Central memory CD8-positive, alpha-beta T cell (primary cell): ENCODE data around the gene MYH3.
A peak's percentile ranks its signal among the peaks of the same experiment; 100 is the strongest.
"Not testable (repeated sequence)": the region's sequence is repeated elsewhere in the genome, so short reads cannot be mapped to it uniquely, and the experiment has no call there.

Source experiments
- ATAC-seq: fragments of 150-1000 bp; cut with Tn5 transposase; replicated peaks from 2 replicates; pipeline ENCODE4 v1.10.0; 2022; ENCODE audit warnings: mild to moderate bottlenecking, moderate FRiP score, moderate number of reproducible peaks; ENCODE audit not compliant: poor library complexity, severe bottlenecking; ENCODE audit errors: extremely low read depth
- DNase-seq, 2 donors: peaks; one replicate each; pipeline ENCODE4 v3.0.0; 2021; ENCODE audit warnings: low spot score in 2 of 2
- H3K27ac Mint-ChIP-seq: one replicate; pipeline ENCODE4 v1.8.0; 2022; ENCODE audit warnings: low read depth, mild to moderate bottlenecking, moderate library complexity, mixed read lengths
- H3K27me3 Mint-ChIP-seq: one replicate; pipeline ENCODE4 v1.8.0; 2022; ENCODE audit warnings: mixed read lengths
- H3K36me3 Mint-ChIP-seq: one replicate; pipeline ENCODE4 v1.8.0; 2022; ENCODE audit warnings: mild to moderate bottlenecking, moderate library complexity, mixed read lengths; ENCODE audit not compliant: insufficient read depth
- H3K4me1 Mint-ChIP-seq: one replicate; pipeline ENCODE4 v1.8.0; 2022; ENCODE audit warnings: mixed read lengths
- H3K4me3 Mint-ChIP-seq: one replicate; pipeline ENCODE4 v1.8.0; 2022; ENCODE audit warnings: mild to moderate bottlenecking, moderate library complexity, mixed read lengths
- H3K9me3 Mint-ChIP-seq: one replicate; pipeline ENCODE4 v1.8.0; 2022; ENCODE audit warnings: mixed read lengths

The MYH3 gene

DNA sequence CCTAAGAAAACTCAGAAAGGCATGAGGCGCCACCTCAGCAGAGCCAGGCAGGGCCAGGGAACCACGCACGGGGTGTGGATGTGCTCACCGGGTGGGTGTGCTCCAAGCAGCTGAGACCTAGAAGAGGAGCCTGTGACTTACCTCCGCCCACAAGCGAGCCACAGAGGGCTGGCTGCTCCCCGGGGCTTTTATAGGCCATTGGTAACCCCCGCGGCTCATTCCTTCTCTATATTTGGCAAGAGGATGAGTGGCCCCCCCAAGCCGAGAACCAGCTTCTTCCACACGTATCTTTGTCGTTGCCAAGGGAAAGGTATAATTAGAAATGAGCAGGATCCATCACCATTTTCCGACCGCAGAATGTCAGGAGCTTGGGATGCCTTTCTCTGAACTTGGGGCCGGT is at the start of gene MYH3:
MYH3 (minus strand) TSS at position 162 of the 400 bp plus-strand sequence. CDS start 2,245 bp downstream, outside the sequence.
- Mint-ChIP-seq H3K4me1 (no peaks in the 10 kb centered on the region), H3K27ac (no peak within 1 kb of the TSS), H3K36me3 (no peaks in the 10 kb centered on the region), H3K27me3 (peaks cover 18% of the 10 kb centered on the region), H3K4me3 (no peak within 1 kb of the TSS), H3K9me3 (no peaks in the 10 kb centered on the region)
- ATAC-seq (no peak), DNase-seq (no peak)

DNA sequence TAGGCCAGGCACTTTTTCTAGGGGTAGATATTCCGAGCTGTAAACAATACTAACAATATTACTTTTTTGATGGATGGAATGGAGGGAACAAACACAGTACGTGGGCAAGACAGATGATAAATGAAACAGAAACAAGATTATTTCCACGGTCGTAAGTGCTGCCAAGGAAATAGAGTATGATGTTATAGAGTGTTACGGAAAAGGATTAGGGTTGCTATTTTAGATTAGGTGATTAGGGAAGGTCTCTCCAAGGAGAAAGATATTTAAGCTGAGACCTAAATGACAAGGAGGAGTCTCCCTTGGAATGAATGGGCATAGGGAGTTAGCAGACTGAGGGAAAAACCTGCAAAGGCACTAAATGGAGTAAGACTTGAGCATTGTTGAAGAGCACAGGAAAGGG is 48.6 kb upstream of the MYH3 start:
- Mint-ChIP-seq H3K4me3 (no peak overlapping the region), H3K4me1 (peaks cover 42% of the 10 kb centered on the region), H3K27ac (peak overlapping the region; percentile 22), H3K27me3 (no peaks in the 10 kb centered on the region), H3K9me3 (no peaks in the 10 kb centered on the region), H3K36me3 (peaks cover 45% of the 10 kb centered on the region)
- DNase-seq, result no peak
- ATAC-seq, result no peak

DNA sequence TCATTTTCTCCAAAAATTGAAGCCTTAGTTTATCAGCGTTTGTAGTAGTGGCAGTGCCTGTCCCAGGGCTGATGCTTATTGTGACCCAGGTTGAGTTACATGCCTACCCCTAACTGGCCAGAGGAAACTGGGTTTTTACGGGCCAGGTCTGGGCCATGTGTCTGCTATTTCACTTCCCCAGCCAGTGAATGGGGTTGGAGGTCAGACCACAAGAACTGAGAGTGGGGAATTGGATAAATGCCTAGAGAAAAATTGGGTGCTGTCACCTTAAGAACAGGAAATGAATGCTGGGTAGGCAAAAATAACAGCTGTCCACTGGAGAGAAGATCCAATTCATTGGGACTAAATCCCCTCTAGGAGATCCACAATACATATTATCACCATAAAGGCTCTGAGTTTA is 45.5 kb upstream of the MYH3 start:
- H3K27ac Mint-ChIP-seq, result no peak overlapping the region
- ATAC-seq (no peak), DNase-seq (no peak)
- peaks cover 26% of the 10 kb centered on the region for H3K36me3 Mint-ChIP-seq
- no peak overlapping the region for H3K4me3 Mint-ChIP-seq
- no peaks in the 10 kb centered on the region for H3K9me3 Mint-ChIP-seq
- no peaks in the 10 kb centered on the region for H3K27me3 Mint-ChIP-seq
- peaks cover 52% of the 10 kb centered on the region for H3K4me1 Mint-ChIP-seq

DNA sequence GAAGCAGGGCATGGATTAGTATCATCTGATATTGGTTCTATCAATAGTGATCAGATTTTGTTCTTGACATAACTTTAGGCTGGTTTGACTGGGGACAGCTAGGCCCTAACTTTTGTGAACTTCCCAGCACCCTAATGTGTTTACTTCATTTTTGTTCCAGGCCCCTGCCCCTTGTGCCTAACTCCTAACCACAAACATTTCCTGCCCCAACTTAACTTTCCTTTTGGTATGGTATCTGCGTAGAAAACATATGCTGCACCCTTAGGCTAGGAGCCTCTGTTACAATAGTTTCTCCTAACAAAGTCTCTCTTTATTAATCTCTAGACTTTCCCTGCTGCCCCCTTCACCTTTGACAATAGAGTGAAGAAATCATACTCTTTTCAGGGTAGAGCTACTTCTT is 42.7 kb upstream of the MYH3 start:
- Mint-ChIP-seq H3K4me3 (peak overlapping the region; percentile 57), H3K36me3 (peaks cover 20% of the 10 kb centered on the region), H3K27me3 (no peaks in the 10 kb centered on the region), H3K27ac (peak overlapping the region; percentile 11), H3K4me1 (peaks cover 58% of the 10 kb centered on the region), H3K9me3 (no peaks in the 10 kb centered on the region)
- DNase-seq, result no peak
- no peak for ATAC-seq

DNA sequence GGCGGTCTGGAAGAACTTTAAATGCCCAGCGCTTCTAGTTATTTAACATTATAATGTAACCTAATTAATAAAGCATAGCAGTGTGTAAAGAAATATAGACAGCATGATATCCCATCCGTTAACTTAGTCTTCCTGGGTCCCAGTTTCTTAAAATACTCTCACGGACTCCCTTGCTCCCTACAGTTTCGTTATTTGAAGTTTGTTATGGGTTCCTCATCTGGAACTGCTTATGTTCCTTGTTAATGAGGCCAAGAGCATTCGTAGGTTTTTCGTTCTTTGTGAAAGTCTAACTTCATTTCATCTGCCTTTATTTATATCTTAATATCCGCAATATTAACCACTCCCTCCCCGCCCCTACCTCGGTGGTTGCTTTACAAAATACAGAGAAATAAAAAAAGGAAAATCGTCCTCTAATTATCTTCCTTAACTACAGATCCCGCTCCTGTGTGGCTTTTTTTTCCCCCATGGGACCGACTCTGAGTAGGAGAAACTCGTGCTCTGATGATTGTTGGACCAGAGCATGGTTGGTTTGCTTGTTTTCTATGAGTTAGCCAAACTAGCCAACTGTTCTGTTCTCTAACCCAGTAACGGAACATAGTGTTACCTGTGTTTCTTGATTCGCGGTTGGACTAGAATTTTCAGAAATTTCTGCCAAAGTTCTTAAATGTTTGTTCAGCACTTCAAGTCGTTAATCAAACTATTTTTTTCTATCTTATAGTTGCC is 41.1 kb upstream of the MYH3 start:
- peaks cover 24% of the 10 kb centered on the region for H3K36me3 Mint-ChIP-seq
- peaks cover 57% of the 10 kb centered on the region for H3K4me1 Mint-ChIP-seq
- peak overlapping the region; percentile 95 for H3K27ac Mint-ChIP-seq
- ATAC-seq, result peak; percentile 6
- no peaks in the 10 kb centered on the region for H3K27me3 Mint-ChIP-seq
- peak overlapping the region; percentile 91 for H3K4me3 Mint-ChIP-seq
- H3K9me3 Mint-ChIP-seq, result no peaks in the 10 kb centered on the region
- no peak for DNase-seq

DNA sequence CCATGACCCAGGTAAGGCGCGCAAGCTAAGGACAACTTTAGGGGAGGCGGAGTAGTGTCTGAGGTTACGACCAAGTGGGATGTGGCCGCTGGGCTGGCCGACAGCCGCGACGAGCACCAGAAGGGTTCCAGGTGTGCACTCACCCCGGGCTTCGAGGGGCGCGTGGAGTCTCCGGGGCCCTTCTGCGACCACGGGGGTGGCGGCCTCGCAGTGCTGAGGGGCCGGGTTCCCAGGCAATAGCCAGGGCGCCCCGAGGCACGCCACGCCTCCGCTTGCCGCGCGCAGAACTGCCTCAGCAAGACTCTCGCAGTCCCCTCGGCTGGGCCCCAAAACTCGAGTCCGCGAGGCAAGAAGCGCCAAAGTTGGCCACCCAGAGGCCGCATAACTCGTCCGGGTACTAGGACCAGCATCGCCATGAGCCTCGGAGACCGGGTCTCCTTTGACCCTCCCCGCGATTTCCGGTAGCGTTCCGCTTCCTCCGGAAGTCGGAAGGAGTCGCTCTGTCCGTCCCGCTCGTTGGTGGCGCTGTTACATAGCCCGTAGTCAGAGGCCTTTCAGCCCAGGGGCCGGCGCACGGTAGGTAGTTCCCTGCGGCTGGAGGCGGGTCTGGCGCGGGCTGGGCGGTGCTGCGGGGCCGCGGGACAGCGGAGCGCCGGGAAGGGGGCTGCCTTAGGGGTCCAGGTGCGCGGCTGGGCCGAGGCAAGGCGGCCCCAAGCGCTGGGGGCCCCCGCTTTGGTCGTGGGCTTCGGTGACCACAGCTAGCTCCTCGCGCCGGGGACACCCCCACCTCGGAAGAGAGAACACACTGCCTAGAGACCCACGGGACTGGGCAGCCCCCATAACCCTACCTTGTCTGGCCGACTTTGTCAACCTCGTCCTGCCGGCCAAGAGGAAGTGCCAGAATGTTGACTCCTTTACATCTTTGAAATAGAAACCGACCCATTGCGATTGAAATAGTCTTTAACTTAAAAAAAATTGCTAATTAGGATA is 40.3 kb upstream of the MYH3 start, which contains the start of the genes ADPRM and SCO1:
ADPRM (plus strand) TSS at position 503 of the 990 bp plus-strand sequence. CDS start 7,333 bp downstream, outside the sequence.
SCO1 (minus strand) TSS at position 442 of the 990 bp plus-strand sequence; CDS start at position 416, 26 bp downstream.
- ATAC-seq, result peak; percentile 95
- Mint-ChIP-seq H3K9me3 (no peaks in the 10 kb centered on the region), H3K36me3 (peaks cover 33% of the 10 kb centered on the region), H3K4me1 (peaks cover 62% of the 10 kb centered on the region), H3K27me3 (no peaks in the 10 kb centered on the region), H3K4me3 (peak within 1 kb of the TSS; percentile 91), H3K27ac (peak within 1 kb of the TSS; percentile 95)
- DNase-seq, result peak; percentile 77 to 79

DNA sequence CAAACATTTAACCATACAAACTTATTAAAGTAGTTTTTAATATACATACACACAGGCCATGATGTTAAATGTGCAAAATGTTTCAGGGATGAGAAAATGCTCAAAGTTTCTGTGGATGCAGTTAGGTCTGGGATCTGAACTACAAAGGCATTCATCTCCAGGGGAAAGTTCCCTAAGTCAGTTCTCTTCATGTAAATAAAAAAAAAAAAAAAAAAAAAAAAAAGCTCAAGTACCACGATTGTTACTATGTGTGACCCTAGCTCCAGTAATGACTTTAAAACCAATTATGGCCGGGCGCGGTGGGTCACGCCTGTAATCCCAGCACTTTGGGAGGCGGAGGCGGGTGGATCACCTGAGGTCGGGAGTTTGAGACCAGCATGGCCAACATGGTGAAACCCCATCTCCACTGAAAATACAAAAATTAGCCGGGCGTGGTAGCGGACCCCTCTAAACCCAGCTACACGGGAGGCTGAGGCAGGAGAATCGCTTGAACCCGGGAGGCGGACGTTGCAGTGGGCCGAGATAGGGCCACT is 38.8 kb upstream of the MYH3 start:
- not testable (repeated sequence) for ATAC-seq, H3K9me3 Mint-ChIP-seq, DNase-seq, H3K27me3 Mint-ChIP-seq, H3K27ac Mint-ChIP-seq
- Mint-ChIP-seq H3K4me3 (peak overlapping the region; percentile 91), H3K36me3 (peaks cover 42% of the 10 kb centered on the region), H3K4me1 (peaks cover 60% of the 10 kb centered on the region)

DNA sequence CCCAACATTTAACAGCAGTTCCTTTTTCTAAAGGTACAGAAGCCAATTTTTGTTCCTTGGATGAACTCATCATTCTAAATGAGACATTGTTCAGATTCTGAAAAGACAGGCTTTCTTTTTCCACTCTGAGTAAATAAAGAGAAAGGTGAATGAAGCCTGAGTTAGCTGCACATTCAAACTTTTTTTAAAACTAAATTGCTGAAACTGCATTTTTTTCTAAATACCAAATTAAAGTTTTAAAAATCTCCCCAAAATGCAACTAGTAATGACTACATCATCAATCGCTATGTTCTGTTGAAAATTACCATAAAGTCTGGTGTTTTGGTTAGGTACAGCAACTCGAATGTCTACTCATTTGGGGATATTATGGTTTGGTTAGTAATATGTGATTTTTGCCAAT is 30.4 kb upstream of the MYH3 start:
- Mint-ChIP-seq H3K4me1 (peaks cover 24% of the 10 kb centered on the region), H3K4me3 (no peak overlapping the region), H3K27me3 (no peaks in the 10 kb centered on the region), H3K9me3 (no peaks in the 10 kb centered on the region), H3K36me3 (peaks cover 60% of the 10 kb centered on the region), H3K27ac (no peak overlapping the region)
- ATAC-seq, result no peak
- no peak for DNase-seq

DNA sequence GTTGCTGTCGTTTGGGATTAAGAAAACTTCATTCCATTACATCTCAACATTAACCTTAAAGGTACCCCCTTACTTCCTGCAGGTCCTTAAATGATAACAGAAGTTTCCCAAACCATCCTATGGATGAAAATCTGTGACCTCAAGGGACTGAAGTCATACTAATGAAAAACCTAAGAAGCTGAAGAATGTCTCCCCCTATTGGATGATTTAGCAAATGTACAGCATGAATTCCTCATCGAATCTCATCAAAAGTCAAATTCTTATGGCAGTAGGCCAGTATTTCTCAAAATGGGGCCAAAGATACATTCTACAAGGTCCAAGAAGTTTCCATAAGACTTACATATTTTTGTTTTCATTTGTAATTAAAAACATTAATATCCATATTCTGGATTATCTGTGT is 26.7 kb upstream of the MYH3 start:
- Mint-ChIP-seq H3K27me3 (no peaks in the 10 kb centered on the region), H3K9me3 (no peaks in the 10 kb centered on the region), H3K4me3 (no peak overlapping the region), H3K36me3 (peaks cover 59% of the 10 kb centered on the region), H3K4me1 (no peaks in the 10 kb centered on the region), H3K27ac (no peak overlapping the region)
- ATAC-seq (no peak), DNase-seq (no peak)

DNA sequence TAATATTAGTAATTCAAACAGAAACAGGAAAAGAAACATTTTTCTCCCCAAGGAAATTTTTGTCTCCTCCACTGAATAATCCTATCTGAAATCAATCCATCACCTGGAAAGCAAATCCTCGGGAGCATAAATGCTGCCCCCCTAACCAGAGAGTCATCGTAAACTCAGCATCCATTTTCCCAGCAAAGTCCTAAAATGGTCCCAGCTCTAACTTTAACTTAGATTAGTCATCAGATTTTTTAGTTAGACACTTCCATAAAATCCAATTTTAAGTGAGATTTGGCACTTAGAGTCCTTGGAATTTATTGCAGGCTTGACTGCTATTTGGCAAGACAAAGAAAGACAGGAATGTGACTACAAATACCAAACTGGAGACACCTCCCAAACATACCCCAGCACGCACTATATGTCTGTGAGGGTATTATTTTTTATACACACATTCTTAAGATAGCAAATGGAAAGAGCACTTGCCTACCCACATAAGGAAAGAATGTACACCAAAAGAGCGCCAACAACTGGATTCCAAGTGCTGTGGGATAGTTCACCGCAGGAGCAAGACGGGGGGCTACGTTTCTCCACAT is 24.8 kb upstream of the MYH3 start:
- Mint-ChIP-seq H3K27me3 (no peaks in the 10 kb centered on the region), H3K9me3 (no peaks in the 10 kb centered on the region), H3K36me3 (peaks cover 58% of the 10 kb centered on the region), H3K4me1 (no peaks in the 10 kb centered on the region), H3K27ac (no peak overlapping the region), H3K4me3 (no peak overlapping the region)
- ATAC-seq, result no peak
- DNase-seq, result no peak

DNA sequence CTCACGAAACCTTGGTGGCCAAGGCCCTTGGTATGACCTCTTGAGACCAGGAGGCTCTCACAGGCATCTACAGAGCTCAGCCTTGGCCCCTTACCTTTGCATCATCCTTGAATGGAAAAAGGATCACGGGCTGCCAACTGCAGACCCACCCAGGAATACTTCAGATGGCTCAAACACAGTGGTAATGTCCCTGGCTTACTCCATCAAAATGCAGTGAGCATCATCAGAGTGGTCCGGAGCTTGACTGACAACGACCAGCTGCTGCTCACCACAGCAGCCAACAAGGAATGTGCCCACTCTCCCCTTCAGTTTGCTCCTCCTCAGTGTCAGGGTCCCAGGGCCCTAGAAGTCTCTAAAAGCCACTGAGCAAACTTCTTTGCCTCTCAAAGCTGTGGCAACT is 17.6 kb upstream of the MYH3 start:
- Mint-ChIP-seq H3K36me3 (peaks cover 21% of the 10 kb centered on the region), H3K27me3 (no peaks in the 10 kb centered on the region), H3K27ac (no peak overlapping the region), H3K4me1 (no peaks in the 10 kb centered on the region), H3K9me3 (no peaks in the 10 kb centered on the region), H3K4me3 (no peak overlapping the region)
- DNase-seq (no peak), ATAC-seq (no peak)

DNA sequence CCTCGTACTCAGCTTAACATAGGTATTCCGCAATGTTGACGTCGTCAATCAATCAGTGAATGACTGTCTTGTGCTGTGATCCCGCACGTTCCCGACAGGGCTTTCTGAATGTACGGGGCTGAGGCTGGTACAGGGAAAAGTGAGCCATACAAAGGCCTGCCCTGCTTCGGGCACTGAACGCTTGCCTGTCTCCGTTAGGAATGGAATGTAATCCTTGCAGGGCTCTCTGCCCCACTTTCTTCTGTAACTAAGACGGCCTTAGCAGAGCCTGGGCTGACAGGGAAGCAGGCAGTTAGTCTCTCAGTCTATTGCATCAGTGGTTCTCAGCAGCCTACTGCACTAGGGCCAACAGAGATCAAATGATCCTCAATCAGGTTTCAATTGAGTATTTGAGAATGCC is 16.2 kb upstream of the MYH3 start:
- ATAC-seq (no peak), DNase-seq (no peak)
- no peaks in the 10 kb centered on the region for H3K4me1 Mint-ChIP-seq
- H3K4me3 Mint-ChIP-seq, result no peak overlapping the region
- no peak overlapping the region for H3K27ac Mint-ChIP-seq
- H3K27me3 Mint-ChIP-seq, result no peaks in the 10 kb centered on the region
- H3K9me3 Mint-ChIP-seq, result no peaks in the 10 kb centered on the region
- H3K36me3 Mint-ChIP-seq, result peaks cover 18% of the 10 kb centered on the region
